DMS114 treated with DMSO at 0.1 percent for 48 hours (cell line): ENCODE data around the gene EEFSEC.

Experiments
- DNase-seq: peaks from one replicate; lab custom pipeline; 2025; ENCODE audit not compliant: unreplicated experiment; lab: John Stamatoyannopoulos, UW

EEFSEC gene

DNA sequence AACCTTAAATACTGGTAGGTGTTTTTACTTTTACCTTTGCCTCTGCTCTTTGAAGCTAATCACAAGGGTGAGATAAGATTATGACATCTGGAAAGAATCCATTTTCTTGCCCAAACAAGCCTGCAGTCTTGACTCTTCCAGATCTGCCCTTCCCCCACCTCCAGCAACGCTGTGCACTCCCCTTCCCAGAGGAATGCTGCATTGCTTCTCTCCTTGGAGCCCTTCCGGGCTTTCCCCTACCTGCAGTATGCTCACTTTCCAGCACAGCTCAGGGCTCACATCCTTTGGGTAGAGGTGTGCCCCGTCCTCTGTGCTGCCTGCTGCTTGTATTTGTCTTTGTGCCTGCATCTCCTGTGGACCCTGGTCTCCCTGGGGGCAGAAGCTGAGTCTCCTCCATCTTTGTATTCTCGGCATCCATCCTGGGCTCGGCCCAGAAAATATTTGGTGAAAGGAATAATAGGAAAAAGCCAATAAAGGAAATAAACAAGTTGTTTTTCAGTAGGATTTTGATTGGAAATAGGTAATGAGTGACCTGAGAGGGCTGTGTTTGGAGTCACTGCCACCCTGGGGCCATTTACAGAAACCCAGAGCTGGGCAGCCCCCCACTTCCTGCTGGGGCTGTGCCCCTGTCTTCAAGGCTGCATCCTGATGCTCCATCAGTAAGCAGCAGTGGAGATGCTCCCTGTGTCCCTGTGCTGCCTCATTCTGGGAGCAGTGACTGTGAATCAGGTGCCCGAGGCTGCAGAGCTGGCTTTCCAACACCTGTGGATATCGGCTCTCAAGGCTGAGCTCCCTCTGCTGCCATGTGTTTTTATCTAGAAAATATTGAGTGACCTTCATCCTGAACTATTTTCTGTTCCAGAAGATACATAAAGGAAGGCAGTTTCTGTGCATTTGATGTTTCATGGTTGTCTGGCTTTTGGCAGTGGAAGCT lies 117.5 kb downstream of the EEFSEC start:
- DNase-seq, result no peak

- no peak for DNase-seq
Observed at GRCh38 chr3:128271536-128272332, 118.5 kb downstream of the EEFSEC start.

- no peak for DNase-seq
Observed at GRCh38 chr3:128273109-128273840, 120.0 kb downstream of the EEFSEC start.

DNA sequence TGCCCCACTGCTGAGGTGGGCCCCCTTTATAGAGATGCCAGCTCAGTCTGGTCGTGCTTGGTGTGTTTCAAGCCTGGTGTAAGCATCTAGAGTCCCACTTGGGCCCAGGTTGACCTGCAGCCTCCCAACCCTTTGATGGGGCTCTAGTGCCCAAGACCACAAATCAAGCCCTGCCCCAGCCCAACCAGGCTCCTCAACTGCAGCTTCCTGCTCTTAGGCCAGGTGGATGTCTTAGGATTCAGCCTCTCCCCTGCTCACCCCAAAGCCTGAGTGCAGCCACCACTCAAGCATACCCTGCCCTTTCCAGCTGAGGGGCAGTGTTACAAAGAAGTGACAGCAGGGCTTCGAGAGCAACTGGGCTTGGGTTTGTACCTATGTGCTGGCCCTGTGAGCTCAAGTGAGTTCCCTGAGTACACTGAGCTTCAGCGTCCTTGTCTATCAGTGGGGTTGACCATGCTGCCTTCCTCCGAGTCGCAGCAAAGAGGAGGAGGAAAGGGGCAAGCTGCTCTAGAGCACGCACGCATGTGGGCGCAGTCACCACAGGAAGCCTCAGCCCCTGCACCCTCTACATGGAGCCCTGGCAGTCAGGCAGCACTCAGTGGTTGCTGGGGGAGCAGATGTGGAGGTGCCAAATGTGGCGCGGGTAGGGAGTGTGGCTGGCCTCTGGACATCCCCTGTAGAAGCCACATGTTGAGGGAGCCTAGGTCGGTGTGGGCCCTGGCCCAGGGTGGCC lies 120.7 kb downstream of the EEFSEC start:
- no peak for DNase-seq

DNA sequence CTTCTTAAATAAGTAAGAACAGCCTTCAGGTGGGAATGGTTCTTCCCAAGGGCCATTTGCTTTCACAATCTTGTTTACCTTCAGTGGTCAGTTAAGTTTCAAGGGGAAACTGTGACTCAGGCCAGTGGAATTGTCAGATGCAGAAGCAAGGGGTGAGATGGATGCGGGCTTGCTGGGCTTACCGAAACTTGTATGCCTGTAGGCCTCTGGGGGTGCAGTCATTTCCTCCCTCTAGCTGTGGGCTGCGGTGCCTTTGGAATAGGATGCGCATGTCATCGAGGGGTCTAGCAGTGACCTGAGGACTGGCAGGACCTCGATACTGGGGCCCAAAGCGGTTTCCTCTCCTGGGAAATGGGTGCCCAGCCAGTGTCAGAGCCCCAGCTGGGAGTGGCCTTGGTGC lies 121.6 kb downstream of the EEFSEC start:
- no peak for DNase-seq

DNA sequence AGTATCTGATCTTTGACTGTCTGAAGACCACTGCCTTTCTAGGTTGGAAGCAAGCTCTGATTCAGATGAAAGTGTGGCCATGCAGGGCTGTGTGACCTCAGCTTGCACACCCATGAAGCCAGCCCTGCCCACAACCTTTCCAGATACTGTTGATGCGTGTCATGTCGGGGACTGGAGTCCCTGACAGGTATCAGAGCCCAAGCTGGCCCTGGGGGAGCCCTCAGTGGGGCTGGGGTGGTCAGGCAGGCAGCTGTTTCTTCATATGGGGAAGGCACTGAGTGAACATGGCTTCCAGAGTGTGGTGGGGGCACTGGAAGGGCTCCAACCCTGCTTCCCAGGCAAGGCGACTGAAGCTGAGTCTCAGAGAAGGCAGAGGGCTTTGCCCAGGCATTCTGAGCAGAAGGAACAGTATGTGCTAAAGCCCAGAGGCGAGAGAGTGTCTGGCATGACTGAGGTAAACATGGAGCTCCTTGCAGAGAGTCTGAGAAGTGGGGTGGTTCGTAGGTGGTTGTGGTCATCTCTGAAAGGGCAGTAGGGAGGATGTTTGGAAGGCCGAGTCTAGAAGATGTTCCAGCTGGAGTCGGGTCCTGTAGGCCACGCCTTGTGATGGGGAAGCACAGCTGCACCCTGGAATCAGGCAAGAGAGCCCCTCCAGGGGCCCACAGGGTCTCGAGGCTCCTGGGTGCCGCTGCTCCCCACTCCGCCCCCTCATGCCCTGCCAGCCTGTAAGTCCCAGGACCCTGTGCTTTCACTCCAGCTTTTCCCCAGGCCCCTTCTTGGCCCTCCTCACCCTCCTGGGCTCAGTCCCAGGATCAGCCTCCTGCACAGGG lies 122.2 kb downstream of the EEFSEC start:
- no peak for DNase-seq

DNA sequence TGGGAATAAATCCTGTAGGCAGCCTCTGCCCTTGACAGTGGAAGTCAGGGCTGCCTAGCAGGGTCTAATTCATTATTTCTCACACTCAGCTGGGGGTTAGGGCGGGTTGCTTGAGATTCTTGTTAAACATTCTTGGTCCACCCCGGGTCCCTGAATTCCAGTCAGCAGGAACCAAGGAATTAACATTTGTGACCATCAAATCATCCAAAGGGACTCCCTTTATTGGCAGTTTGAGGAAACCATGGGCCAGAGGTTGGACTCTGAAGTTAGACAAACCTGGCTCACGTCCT lies 122.8 kb downstream of the EEFSEC start:
- no peak for DNase-seq

DNA sequence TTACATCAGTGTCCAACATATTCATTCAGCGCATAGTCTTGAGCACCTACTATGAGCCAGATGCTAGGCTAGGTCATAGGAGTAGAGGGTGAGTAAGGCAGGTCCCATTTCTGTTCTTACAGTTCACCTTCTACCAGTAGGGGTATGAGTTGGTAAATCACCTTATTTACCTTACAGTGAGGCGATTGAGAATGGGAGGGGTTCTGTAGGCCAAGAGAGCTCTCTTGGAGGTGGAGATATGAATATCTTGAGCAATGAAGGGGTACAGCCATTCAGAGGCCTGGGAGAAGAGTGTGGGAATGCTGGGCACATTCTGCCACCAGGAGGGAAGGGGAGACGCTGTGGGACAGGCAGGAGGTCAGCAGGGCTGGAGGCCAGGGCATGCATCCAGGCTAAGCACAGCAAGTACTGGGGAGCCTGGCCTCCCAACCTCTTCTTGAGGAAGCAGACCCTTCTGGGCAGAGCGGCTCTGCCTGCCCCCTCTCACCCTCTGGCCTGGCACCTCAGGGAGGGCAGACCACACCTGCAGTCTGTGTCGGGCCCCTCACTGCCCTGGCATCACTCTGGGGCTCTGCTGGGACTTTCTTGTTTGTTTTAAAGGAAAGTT lies 123.4 kb downstream of the EEFSEC start:
- DNase-seq, result no peak

GRCh38 chr3:128277378-128278069 lies 124.2 kb downstream of the EEFSEC start:
- DNase-seq, result no peak

- DNase-seq, result no peak
Observed at GRCh38 chr3:128278130-128278529, 124.8 kb downstream of the EEFSEC start.

DNA sequence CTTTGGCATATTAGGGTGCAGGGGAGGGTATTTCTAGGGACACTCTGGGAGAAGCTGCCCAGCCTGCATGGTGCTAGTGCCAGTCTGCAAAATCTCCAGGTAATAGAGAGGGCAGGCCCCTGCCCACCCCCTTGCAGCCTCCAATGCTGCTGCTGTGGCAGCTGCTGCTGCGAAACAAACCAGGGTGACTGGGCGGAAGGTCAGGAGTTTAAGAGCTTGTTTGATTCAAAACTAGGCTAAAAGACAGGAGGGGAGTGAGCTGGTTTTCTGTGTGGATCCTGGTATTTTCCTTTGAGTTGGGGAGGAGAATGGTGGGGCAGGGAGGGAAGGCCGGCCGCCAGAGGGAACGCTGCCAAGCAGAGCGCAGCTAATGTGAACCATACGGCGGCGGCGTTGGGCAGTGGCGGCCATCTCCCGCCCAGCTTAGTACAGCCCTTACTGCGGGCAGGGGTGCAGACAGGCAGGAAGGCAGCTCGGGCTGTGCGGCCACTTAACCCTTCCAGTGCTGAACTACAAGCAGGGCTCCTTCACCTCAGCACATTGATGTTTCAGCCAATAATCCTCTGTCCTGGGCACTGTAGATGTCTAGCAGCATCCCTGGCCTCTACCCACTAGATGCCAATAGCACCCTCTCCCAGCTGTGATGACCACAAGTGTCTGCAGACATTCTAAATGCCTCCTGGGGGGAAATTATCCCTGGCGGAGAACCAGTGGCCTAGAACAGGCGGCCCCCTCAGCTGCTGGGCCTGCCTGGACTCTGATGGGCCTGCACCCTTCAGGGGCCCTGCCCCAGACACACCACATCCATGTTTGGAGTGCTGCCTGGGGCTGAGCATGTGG lies 125.7 kb downstream of the EEFSEC start:
- no peak for DNase-seq

DNA sequence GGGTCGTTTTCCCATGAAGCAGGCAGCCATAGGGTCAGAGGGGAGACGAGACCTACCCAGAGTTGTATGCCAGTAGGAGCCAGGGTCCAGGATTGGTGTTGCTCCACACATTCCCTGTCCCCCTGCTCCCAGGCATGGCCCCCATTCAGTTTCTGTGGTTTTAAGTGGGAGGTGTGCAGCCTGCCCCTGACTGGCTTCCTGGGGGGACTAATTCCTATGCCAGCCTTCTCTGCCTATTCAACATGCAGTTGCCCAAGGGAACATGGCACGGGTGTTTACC lies 126.3 kb downstream of the EEFSEC start:
- no peak for DNase-seq

DNA sequence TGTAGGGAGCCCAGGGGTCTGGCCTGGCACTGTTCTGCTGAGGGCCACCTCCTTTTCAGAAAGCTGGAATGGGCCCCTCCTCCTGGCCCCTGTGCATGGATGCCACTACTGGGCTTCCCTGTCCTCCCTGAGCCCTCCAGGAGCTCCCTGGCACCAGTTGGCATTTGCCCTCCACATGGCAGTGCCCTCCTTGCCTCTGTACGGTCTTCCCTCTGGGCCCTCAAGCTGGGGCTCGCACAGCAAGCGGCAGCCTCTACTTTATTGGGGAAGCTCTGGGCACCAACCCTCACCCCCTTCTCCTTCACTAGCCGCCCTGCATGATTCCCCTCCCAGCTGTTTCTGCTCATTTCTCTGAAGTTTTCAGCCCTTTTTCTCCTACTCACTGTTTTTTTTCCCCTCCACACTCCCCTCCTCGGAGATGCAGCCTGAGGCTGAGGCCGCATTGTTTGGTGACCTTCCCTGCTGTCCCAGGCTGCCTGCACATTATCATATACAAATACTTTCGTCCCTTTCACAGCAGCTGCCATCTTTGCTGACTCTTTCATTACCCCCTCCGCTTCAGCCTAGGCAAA lies 127.3 kb downstream of the EEFSEC start:
- DNase-seq, result no peak

DNA sequence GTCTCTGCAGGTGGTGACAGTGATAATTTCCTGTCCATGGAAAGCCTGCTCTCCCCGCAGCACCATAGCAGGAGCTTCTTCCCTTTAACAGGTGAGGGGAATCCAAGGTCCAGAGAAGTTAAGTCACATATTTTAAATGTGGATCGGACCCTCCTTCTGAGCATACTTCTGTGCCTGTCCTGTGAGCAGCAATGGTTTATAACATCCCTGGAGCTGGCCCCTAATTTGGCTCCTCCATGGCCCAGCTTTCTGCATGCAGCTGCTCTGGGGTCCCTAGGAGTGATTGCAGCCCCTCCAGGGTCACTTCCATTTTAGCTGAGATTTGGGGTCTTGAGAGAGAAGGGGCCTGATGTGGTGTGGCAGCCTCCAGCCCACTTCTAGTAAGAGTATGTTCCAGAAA lies 127.8 kb downstream of the EEFSEC start:
- no peak for DNase-seq

- DNase-seq, result no peak
Observed at GRCh38 chr3:128281461-128282367, 128.4 kb downstream of the EEFSEC start.

GRCh38 chr3:128282380-128283196 lies 129.3 kb downstream of the EEFSEC start:
- no peak for DNase-seq
